Activated naive CD4-positive, alpha-beta T cell treated with anti-CD3 and anti-CD28 coated beads, Interleukin-2, amount 50 U/mL, for 72 hours (primary cell): ENCODE results near the gene FAM236A. TPM values are rescaled to one million over a fixed set of nuclear protein-coding genes. Genes with fewer than 3 reads are reported as not detected.

ENCODE experiments used
- total RNA-seq, 2 donors: library from RNA; stranded (reverse); gene quantifications; one replicate each; pipeline ENCODE4 v1.2.3, GENCODE V29; 2022

The FAM236A gene
- total RNA-seq, 2 donors from 2014 or later: not detected

Other genes with a start within 250 kb of the FAM236A start
- 1 to 10 TPM; 4.8 to 8.4 TPM for gene PHKA1, start 223.9 kb upstream of the FAM236A start, total RNA-seq
- under 1 TPM in 1 of 2 donors, not detected in 1; 0.21 TPM for gene DMRTC1B, start 161.3 kb upstream of the FAM236A start, total RNA-seq
- not detected for gene FAM236B, start 155.5 kb upstream of the FAM236A start, total RNA-seq
- not detected for gene FAM236D, start 130.0 kb upstream of the FAM236A start, total RNA-seq
- not detected for gene FAM236C, start 25.6 kb upstream of the FAM236A start, total RNA-seq
- under 1 TPM in 1 of 2 donors, not detected in 1; 0.21 TPM for gene DMRTC1, start 5.6 kb downstream of the FAM236A start, total RNA-seq
- gene PABPC1L2B, start 64.7 kb downstream of the FAM236A start, total RNA-seq: not detected
- gene PABPC1L2A, start 141.3 kb downstream of the FAM236A start, total RNA-seq: not detected